GM04503 (cell line): Measurements from ENCODE around the gene TMEM88.
"Not testable (repeated sequence)": the region's sequence is repeated elsewhere in the genome, so short reads cannot be mapped to it uniquely, and the experiment has no call there.

Experiments
- DNase-seq: peaks from one replicate; pipeline ENCODE4 v3.0.0-alpha.2; 2012; ENCODE audit warnings: low read depth

Gene TMEM88

GRCh38 chr17:7854851-7855659, at the start of gene TMEM88:
TSS of gene TMEM88 (plus strand) at chr17:7855066. CDS start at chr17:7855075, 9 bp downstream.
- no peak for DNase-seq

DNA sequence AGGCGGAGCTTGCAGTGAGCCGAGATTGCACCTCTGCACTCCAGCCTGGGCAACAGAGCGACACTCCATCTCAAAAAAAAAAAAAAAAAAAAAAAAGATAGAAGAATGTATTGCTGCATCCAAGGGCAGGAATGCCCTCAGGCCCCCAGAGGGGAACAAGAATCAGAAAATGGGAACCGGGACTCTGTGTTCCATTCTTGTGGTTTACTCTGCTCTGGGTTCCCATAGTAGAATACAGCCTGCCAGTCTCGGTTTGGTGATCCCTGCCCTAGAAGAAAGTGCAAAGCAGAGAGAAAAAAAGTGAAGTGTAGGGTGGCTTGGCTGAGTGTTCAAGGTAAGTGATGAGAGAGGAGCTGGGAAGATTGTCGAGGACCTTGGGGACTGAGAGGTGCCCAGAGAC, 48.3 kb upstream of the TMEM88 start:
- no peak for DNase-seq

DNA sequence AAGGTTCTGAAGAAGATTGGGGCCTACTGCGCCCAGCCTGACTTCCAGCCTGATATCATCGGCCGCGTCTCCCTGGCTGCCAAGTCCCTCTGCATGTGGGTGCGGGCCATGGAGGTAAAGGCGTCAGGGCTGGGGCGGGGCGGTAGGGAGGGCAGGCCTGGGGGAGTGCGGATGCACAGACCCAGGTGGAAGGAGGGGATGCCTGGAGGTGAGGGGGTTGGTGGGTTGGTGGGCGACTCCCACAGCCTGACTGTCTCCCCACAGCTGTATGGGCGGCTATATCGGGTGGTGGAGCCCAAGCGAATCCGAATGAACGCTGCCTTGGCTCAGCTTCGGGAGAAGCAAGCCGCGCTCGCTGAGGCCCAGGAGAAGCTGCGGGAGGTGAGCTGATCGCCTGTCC, 47.7 kb upstream of the TMEM88 start:
- no peak for DNase-seq

- DNase-seq, result no peak
These were observed 45.6 kb upstream of the TMEM88 start for GRCh38 chr17:7809086-7809790.

DNA sequence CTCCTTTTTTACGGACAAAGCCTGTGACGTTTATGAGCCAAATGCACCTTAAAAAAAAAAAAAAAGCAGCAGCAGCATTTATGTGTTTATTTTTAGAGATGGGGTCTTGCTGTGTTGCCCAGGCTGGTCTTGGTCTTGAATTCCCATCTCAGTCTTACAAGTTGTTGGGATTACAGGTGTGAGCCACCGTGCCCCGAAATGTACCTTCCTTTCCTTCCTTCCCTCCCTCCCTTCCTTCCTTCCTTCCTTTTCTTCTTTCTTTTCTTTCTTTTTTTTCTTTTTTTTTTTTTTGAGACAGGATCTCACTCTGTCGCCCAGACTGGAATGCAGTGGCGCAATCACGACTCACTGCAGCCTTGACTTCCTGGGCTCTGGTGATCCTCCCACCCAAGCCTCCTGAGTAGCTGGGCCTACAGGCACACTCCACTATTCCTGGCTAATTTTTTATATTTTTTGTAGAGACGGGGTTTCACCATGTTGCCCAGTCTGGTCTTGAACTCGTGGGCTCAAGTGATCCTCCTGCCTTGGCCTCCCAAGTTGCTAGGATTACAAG, 45.0 kb upstream of the TMEM88 start:
- DNase-seq, result not testable (repeated sequence)

DNA sequence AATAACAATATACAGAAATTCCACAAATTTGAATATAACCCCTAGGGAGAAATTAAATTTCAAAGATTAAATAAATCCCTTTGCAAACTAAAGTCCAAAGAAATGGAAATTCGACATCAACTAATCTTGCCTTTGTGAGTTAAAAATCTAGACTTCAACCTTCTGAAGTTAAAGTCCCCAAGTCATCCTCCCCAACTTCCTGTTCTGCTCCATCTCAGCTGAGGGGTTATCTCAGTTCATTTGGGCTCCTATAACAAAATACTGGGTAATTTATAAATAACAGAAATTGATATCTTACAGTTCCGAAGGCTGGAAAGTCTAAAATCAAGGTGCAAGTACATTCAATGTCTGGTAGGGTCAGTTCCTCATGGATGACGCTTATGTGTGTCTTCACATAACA, 43.6 kb upstream of the TMEM88 start:
- DNase-seq, result no peak

- DNase-seq, result no peak
These were observed 39.9 kb upstream of the TMEM88 start for GRCh38 chr17:7814969-7815368.

GRCh38 chr17:7816926-7817642, 37.8 kb upstream of the TMEM88 start:
- DNase-seq, result no peak

GRCh38 chr17:7817643-7817964, 37.3 kb upstream of the TMEM88 start:
- no peak for DNase-seq

DNA sequence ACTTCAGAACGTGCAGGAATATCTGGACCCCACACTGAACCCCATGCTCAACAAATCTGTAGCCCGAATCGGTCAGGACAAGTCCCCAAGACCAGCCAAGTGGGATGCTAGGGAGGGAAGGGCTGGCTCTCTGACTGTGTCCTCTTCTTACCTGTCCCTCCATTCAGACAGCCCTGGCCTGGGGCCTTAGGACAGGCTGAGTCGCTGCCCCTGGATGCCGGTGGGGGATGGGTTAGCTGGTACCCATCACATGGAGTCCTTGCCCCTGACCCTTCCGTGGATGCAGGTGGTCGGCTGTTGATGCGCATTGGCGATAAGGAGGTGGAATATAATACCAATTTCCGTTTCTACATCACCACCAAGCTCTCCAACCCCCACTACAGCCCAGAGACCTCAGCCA, 36.8 kb upstream of the TMEM88 start:
- no peak for DNase-seq

- DNase-seq, result no peak
These were observed 35.9 kb upstream of the TMEM88 start for GRCh38 chr17:7818746-7819645.

- no peak for DNase-seq
These were observed 34.6 kb upstream of the TMEM88 start for GRCh38 chr17:7820231-7820630.

GRCh38 chr17:7822126-7822525, 32.7 kb upstream of the TMEM88 start:
- DNase-seq, result no peak

GRCh38 chr17:7823581-7824001, 31.3 kb upstream of the TMEM88 start:
- DNase-seq, result no peak

DNA sequence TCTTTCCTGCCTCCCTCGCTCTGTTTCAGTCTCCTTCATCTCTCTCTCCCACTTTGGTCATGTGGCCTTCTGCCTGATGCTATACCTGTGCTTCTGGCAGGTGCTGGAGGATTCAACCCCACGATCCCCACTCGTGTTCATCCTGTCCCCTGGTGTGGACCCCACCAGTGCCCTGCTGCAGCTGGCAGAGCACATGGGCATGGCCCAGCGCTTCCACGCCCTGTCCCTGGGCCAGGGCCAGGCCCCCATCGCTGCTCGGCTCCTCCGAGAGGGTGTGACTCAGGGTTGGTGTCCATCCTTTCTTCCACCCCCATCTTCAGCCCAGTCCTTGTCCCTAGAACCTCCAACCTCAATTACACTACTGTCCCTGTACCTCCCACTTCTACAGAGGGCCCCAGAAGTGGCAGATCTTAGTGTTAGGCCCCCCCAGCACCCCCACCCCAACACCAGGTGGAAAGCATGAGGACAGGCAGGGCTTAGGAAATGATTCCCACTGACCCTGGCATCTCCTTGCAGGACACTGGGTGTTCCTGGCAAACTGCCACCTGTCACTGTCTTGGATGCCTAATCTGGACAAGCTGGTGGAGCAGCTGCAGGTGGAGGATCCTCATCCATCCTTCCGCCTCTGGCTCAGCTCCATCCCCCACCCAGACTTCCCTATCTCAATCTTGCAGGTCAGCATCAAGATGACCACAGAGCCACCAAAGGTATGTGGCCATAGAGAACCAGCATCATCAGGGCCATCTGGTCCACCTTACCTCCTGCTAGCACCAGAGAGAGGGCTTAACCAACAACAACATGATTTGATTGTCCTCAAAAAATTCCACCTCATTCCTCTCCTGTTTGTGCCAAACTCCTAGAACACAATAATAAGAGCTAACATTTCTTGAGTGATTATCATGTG, 30.6 kb upstream of the TMEM88 start:
- DNase-seq, result no peak

DNA sequence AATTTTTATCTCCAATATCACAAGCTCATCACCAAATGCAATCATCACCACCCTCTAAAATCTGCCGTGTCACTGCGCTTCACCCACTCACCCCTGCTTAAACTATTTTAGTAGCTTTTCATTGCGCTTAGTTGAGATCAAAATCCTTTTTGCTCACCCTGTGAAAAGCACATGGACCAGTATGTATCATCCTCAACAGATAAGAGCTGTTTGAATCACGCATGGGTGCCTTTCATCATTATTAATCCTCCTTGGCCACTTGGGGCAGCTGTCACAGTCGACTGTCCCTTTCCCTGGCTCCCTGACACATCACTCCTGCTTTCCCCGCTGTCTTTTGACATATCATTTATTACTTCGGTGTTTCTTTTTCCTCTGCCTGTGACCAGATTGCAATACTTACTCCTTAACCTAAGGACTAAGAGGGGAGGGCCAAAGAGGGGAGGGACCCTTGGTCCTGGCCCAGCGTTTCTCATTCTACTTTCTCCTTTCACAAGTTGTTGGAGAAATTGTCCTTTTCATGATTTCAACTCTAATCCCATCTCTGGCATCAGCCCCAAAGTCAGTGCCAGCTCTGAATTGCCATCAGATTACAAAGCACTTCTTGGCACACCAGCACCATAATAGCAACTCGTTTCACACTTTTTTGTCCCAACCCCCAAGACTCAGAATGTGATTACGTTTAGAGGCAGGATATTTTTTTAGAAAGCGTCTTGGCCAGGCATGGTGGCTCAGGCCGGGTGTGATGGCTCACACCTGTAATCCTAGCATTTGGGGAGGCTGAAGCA, 29.5 kb upstream of the TMEM88 start:
- DNase-seq, result no peak

DNA sequence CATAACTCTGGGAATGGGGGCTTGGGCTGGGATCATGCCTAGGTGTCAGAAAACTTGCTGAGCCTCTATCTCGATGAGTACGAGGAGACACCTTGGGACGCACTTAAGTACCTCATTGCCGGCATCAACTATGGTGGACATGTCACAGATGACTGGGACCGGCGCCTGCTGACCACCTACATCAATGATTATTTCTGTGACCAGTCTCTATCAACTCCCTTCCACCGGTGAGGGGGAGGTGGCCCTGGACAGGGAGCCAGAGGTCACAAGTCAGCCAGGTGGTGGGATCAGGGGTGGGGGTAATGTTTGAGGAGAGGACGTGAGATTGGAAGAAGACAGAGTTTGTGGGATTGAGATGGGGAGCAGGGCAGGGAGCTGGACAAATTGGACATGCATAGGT, 24.2 kb upstream of the TMEM88 start:
- DNase-seq, result no peak

DNA sequence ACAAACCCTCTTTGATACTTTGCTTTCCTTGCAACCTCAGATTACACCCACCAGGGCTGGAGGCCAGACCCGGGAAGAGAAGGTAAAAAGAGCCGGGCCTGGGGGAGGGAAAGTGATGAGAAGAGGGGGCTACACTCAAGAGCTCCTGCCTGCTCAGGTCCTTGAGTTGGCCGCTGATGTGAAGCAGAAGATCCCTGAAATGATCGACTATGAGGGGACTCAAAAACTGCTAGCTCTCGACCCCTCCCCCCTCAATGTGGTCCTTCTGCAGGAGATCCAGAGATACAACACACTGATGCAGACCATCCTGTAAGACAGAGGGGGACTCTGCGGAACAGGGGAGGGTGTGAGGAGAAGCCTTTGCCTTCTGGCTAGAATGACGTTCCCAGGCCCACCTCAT, 23.6 kb upstream of the TMEM88 start:
- DNase-seq, result no peak

- no peak for DNase-seq
These were observed 22.4 kb upstream of the TMEM88 start for GRCh38 chr17:7832431-7832830.
